DND-41 (cell line): ENCODE data around the gene PCNX1.

Experiments used
- ATAC-seq: fragments of 200-7000 bp; cut with Tn5 transposase; 3 replicates; pipeline ENCODE4 v1.9.1; 2021; ENCODE audit warnings: low read depth; ENCODE audit not compliant: insufficient read depth
- DNase-seq: peaks from one replicate; pipeline ENCODE4 v3.0.0-alpha.2; 2020
- H2AFZ ChIP-seq: 2 replicates; pipeline ENCODE4 v1.6.0; 2012; ENCODE audit warnings: low read depth, low read length
- H3K27ac ChIP-seq: 2 replicates; pipeline ENCODE4 v1.5.1; 2012; ENCODE audit warnings: low read length, inconsistent platforms
- H3K27me3 ChIP-seq: fragments of 200-600 bp; sonication (generic); 2 replicates; pipeline ENCODE4 v1.6.0; 2012; ENCODE audit warnings: low read length, mild to moderate bottlenecking, inconsistent platforms; ENCODE audit not compliant: insufficient read depth, poor library complexity
- H3K36me3 ChIP-seq: 2 replicates; pipeline ENCODE4 v1.5.1; 2012; ENCODE audit warnings: low read length, inconsistent platforms; ENCODE audit not compliant: insufficient read depth
- H3K4me1 ChIP-seq: 2 replicates; pipeline ENCODE4 v1.5.1; 2012; ENCODE audit warnings: mild to moderate bottlenecking, low read length; ENCODE audit not compliant: insufficient read depth
- H3K4me2 ChIP-seq: 2 replicates; pipeline ENCODE4 v1.6.0; 2012; ENCODE audit warnings: mild to moderate bottlenecking, moderate library complexity, low read length, inconsistent platforms; ENCODE audit not compliant: insufficient read depth
- H3K4me3 ChIP-seq, 2 experiments: fragments of 200-600 bp in 1 of 2; shearing (Covaris generic) in 1 of 2; 2 replicates each; pipeline ENCODE4 v1.5.1; 2012 to 2016; ENCODE audit warnings: inconsistent platforms in 2 of 2, low read length in 2 of 2, mild to moderate bottlenecking in 2 of 2, low read depth in 1 of 2, moderate library complexity in 1 of 2
- H3K79me2 ChIP-seq: 2 replicates; pipeline ENCODE4 v1.6.0; 2012; ENCODE audit warnings: low read length, inconsistent platforms; ENCODE audit not compliant: insufficient read depth
- H3K9ac ChIP-seq: 2 replicates; pipeline ENCODE4 v1.6.0; 2012; ENCODE audit warnings: low read depth, mild to moderate bottlenecking, inconsistent platforms, low read length, moderate library complexity
- H3K9me3 ChIP-seq: 2 replicates; pipeline ENCODE4 v1.5.1; 2012; ENCODE audit warnings: low read length, moderate library complexity, mild to moderate bottlenecking, inconsistent platforms; ENCODE audit not compliant: insufficient read depth, severe bottlenecking
- H4K20me1 ChIP-seq: 2 replicates; pipeline ENCODE4 v1.6.0; 2012; ENCODE audit warnings: low read length; ENCODE audit not compliant: insufficient read depth
- CTCF ChIP-seq: IDR thresholded peaks from 2 replicates; pipeline ENCODE4 v1.5.1; 2012; ENCODE audit warnings: borderline replicate concordance, low read length, moderate library complexity, mild to moderate bottlenecking; ENCODE audit not compliant: poor library complexity, severe bottlenecking; ENCODE audit errors: extremely low read depth
- EZH2 ChIP-seq: IDR thresholded peaks from 3 replicates; pipeline ENCODE4 v1.6.1; 2012; ENCODE audit warnings: borderline replicate concordance, low read depth, mild to moderate bottlenecking, moderate library complexity, low read length, inconsistent platforms; ENCODE audit not compliant: severe bottlenecking

PCNX1 gene

GRCh38 chr14:70955543-70956480 lies 48.6 kb downstream of the PCNX1 start:
- TF ChIP-seq CTCF, result peak; percentile 75
- TF ChIP-seq EZH2, result no peak
- no peak overlapping the region for H2AFZ ChIP-seq
- peaks cover 9% of the 10 kb centered on the region; the same call in 1 of the 2 replicates for H3K36me3 ChIP-seq
- H3K27me3 ChIP-seq, result no peaks in the 10 kb centered on the region
- no peaks in the 10 kb centered on the region for H3K4me1 ChIP-seq
- no peak overlapping the region for H3K9ac ChIP-seq
- H3K4me3 ChIP-seq, result no peak overlapping the region
- ATAC-seq (peak; percentile 76), DNase-seq (peak; percentile 43)
- no peak overlapping the region for H3K4me2 ChIP-seq
- H3K79me2 ChIP-seq, result peaks cover 2% of the 10 kb centered on the region; the same call in 1 of the 2 replicates
- H3K27ac ChIP-seq, result no peak overlapping the region
- no peaks in the 10 kb centered on the region for H4K20me1 ChIP-seq
- H3K9me3 ChIP-seq, result no peaks in the 10 kb centered on the region

DNA sequence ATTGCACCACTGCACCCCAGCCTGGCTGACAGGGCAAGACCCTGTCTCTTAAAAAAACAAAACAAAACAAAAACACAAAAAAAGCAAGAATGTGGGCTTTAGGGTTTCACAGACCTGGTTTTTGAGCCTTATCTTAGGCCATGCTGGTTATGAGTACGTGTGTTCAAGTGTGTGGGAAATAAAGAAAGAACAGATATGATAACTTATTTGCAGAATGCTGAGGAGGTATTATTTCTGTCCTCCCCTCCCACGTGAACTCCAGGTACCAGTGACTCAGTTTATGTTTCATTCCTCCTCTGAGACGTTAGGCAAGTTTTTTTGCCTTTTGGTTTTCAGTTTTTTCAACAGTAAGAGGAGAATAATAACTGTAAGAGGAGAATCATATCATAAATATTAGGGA lies 49.3 kb downstream of the PCNX1 start:
- no peak overlapping the region for H3K9ac ChIP-seq
- ATAC-seq (no peak), DNase-seq (no peak)
- no peaks in the 10 kb centered on the region for H3K9me3 ChIP-seq
- H3K4me3 ChIP-seq, result no peak overlapping the region
- H3K36me3 ChIP-seq, result peaks cover 7% of the 10 kb centered on the region; the same call in 1 of the 2 replicates
- H3K27ac ChIP-seq, result no peak overlapping the region
- no peaks in the 10 kb centered on the region for H3K4me1 ChIP-seq
- TF ChIP-seq EZH2 (no peak), CTCF (no peak)
- peaks cover 2% of the 10 kb centered on the region; the same call in 1 of the 2 replicates for H3K79me2 ChIP-seq
- H3K27me3 ChIP-seq, result no peaks in the 10 kb centered on the region
- H4K20me1 ChIP-seq, result no peaks in the 10 kb centered on the region
- no peak overlapping the region for H3K4me2 ChIP-seq
- H2AFZ ChIP-seq, result no peak overlapping the region

DNA sequence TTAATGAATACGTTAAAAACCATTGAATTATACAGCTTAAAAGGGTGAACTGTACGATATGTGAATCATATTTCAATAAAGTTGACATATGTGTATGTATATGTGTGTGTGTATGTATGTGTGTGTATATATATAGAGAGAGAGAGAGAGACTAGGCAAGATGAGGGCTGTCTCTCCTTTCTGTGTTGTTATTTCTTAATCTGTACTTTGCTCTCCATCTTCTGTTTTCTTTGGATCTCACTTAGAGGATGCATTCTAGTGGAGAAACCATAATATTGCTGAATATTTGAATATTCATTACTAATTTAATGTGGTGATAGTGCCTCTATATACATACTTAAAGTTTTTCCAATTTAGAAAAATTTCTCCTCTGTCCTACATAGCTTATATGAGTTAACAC lies 50.5 kb downstream of the PCNX1 start:
- Histone ChIP-seq H3K9me3 (no peaks in the 10 kb centered on the region), H3K9ac (no peak overlapping the region), H3K36me3 (peaks cover 12% of the 10 kb centered on the region; the same call in 1 of the 2 replicates), H2AFZ (no peak overlapping the region), H4K20me1 (no peaks in the 10 kb centered on the region), H3K4me2 (no peak overlapping the region), H3K27me3 (no peaks in the 10 kb centered on the region), H3K4me3 (no peak overlapping the region), H3K4me1 (no peaks in the 10 kb centered on the region), H3K79me2 (peaks cover 2% of the 10 kb centered on the region; the same call in 1 of the 2 replicates), H3K27ac (no peak overlapping the region)
- ATAC-seq (no peak), DNase-seq (no peak)
- TF ChIP-seq CTCF (no peak), EZH2 (no peak)
